ENCODE results near the gene SPIN2A. TPM values are rescaled to one million over a fixed set of nuclear protein-coding genes. Genes with fewer than 3 reads are reported as not detected.
"Not testable (repeated sequence)": the region's sequence is repeated elsewhere in the genome, so short reads cannot be mapped to it uniquely, and the experiment has no call there.

Gene SPIN2A
- total and polyA plus RNA-seq, 2 of the 13 experiments (the other 11 are each of a cell fraction or from before 2014, with no cell fraction given) = 0.44 to 0.60 TPM

- H3K79me2 ChIP-seq (ENCODE audit: insufficient read depth, low read length); in situ Hi-C loops (cut with HindIII; ENCODE audit: extremely low pct_ligation_motif_present, low pct_unique_long_range_greater_than_20kb); H3K4me3 ChIP-seq (replicated peaks in 1 of 3; ENCODE audit: insufficient read depth in 1 of 3, low read depth in 2 of 3, low read length in 3 of 3); H3K36me3 ChIP-seq (replicated peaks in 1 of 2; ENCODE audit: control insufficient read depth in 1 of 2, insufficient read depth in 2 of 2, low read length in 2 of 2); intact Hi-C loops (cut with micrococcal nuclease; ENCODE audit: unreplicated experiment); H3K4me2 ChIP-seq (ENCODE audit: low read depth, low read length); H3K9ac ChIP-seq (ENCODE audit: insufficient read depth, low read depth, low read length); POLR2A ChIA-PET; H3K27ac ChIP-seq (ENCODE audit: extremely low read length, insufficient read depth, low read length); H3K4me1 ChIP-seq (ENCODE audit: insufficient read depth, low read length); BruUV-seq (replicated peaks); H2AFZ ChIP-seq (ENCODE audit: low read length); CTCF ChIA-PET (ENCODE audit: low intra/inter-chr PET ratio, low total read pairs); FAIRE-seq; ATAC-seq; H4K20me1 ChIP-seq (ENCODE audit: insufficient read depth, low read length); DNase-seq (ENCODE audit: low spot score); H3K9me3 ChIP-seq (ENCODE audit: low read length); H3K27me3 ChIP-seq (ENCODE audit: control insufficient read depth in 1 of 2, insufficient read depth in 2 of 2, low read length in 2 of 2): not testable (repeated sequence)
- 74% methylated on average over 4 of the region's 4 CpGs for WGBS (ENCODE audit: low lambda C conversion rate)
Observed at GRCh38 chrX:57133284-57133683, 3.9 kb downstream of the SPIN2A start.

GRCh38 chrX:57132046-57132445 lies 5.2 kb downstream of the SPIN2A start:
- Histone ChIP-seq H3K9me3 (ENCODE audit: low read length) (no peaks in the 10 kb centered on the region), H3K36me3 (replicated peaks in 1 of 2; ENCODE audit: control insufficient read depth in 1 of 2, insufficient read depth in 2 of 2, low read length in 2 of 2) (no peaks in the 10 kb centered on the region), H3K27me3 (ENCODE audit: control insufficient read depth in 1 of 2, insufficient read depth in 2 of 2, low read length in 2 of 2) (no peaks in the 10 kb centered on the region), H2AFZ (ENCODE audit: low read length) (no peak overlapping the region), H3K4me3 (replicated peaks in 1 of 3; ENCODE audit: insufficient read depth in 1 of 3, low read depth in 2 of 3, low read length in 3 of 3) (no peak overlapping the region), H3K4me1 (ENCODE audit: insufficient read depth, low read length) (peaks cover 7% of the 10 kb centered on the region; the same call in 1 of the 2 replicates), H3K4me2 (ENCODE audit: low read depth, low read length) (no peak overlapping the region), H3K27ac (ENCODE audit: extremely low read length, insufficient read depth, low read length) (no peak overlapping the region), H3K9ac (ENCODE audit: insufficient read depth, low read depth, low read length) (no peak overlapping the region), H3K79me2 (ENCODE audit: insufficient read depth, low read length) (no peaks in the 10 kb centered on the region), H4K20me1 (ENCODE audit: insufficient read depth, low read length) (no peaks in the 10 kb centered on the region)
- no peak for FAIRE-seq
- in situ Hi-C loops (cut with HindIII; ENCODE audit: extremely low pct_ligation_motif_present, low pct_unique_long_range_greater_than_20kb) = no loop called here
- ChIA-PET POLR2A (no interaction called here), CTCF (ENCODE audit: low intra/inter-chr PET ratio, low total read pairs) (no interaction called here)
- no TSS peak for BruUV-seq (replicated peaks)
- ATAC-seq = no peak
- DNase-seq (ENCODE audit: low spot score) = no peak
- WGBS (ENCODE audit: low lambda C conversion rate) = 97% methylated on average over 7 of the region's 7 CpGs
- intact Hi-C loops (cut with micrococcal nuclease; ENCODE audit: unreplicated experiment) = no loop called here
- TF ChIP-seq POLR2AphosphoS5 (IDR thresholded peaks at IDR 0.05; ENCODE audit: low read depth, low read length) (no peak), CREB3 (CRISPR knock-in tag; IDR thresholded peaks at IDR 0.05) (no peak), ZNF747 (CRISPR knock-in tag; IDR thresholded peaks at IDR 0.05; ENCODE audit: borderline replicate concordance) (no peak), ZBTB10 (CRISPR knock-in tag; IDR thresholded peaks at IDR 0.05; ENCODE audit: borderline replicate concordance) (no peak), XRCC5 (optimal IDR thresholded peaks at IDR 0.05; ENCODE audit: low read length) (no peak), EED (CRISPR knock-in tag; IDR thresholded peaks at IDR 0.05) (no peak), HES4 (CRISPR knock-in tag; IDR thresholded peaks at IDR 0.05; ENCODE audit: borderline replicate concordance) (no peak), SNAPC4 (CRISPR knock-in tag; IDR thresholded peaks at IDR 0.05) (no peak), KLF11 (CRISPR knock-in tag; IDR thresholded peaks at IDR 0.05) (no peak), HOXA5 (CRISPR knock-in tag; IDR thresholded peaks at IDR 0.05) (no peak)
